NCI-H2107 (cell line): ENCODE results near the gene RAP1A.

Experiments used
- DNase-seq: peaks from one replicate; lab custom pipeline; 2025; lab: John Stamatoyannopoulos, UW

Gene RAP1A

GRCh38 chr1:111619635-111620440 lies at the start of gene RAP1A:
RAP1A (plus strand) TSS chr1:111619789; CDS start chr1:111691361, 71,572 bp downstream.
- peak; percentile 93 for DNase-seq

GRCh38 chr1:111569913-111570312 lies 49.7 kb upstream of the RAP1A start:
- no peak for DNase-seq

- no peak for DNase-seq
Measured at GRCh38 chr1:111570781-111571181, 48.8 kb upstream of the RAP1A start.

- no peak for DNase-seq
Measured at GRCh38 chr1:111571239-111571638, 48.4 kb upstream of the RAP1A start.

GRCh38 chr1:111571987-111572386 lies 47.6 kb upstream of the RAP1A start:
- no peak for DNase-seq

- no peak for DNase-seq
Measured at GRCh38 chr1:111576547-111576946, 43.0 kb upstream of the RAP1A start.

GRCh38 chr1:111577814-111578213 lies 41.8 kb upstream of the RAP1A start:
- DNase-seq, result no peak

- DNase-seq, result no peak
Measured at GRCh38 chr1:111581166-111581565, 38.4 kb upstream of the RAP1A start.

GRCh38 chr1:111582016-111582415 lies 37.6 kb upstream of the RAP1A start:
- no peak for DNase-seq

GRCh38 chr1:111582644-111583618 lies 36.7 kb upstream of the RAP1A start:
- no peak for DNase-seq

- no peak for DNase-seq
Measured at GRCh38 chr1:111585447-111586086, 34.0 kb upstream of the RAP1A start.

- no peak for DNase-seq
Measured at GRCh38 chr1:111586112-111586511, 33.5 kb upstream of the RAP1A start.

GRCh38 chr1:111587509-111588174 lies 31.9 kb upstream of the RAP1A start:
- DNase-seq, result no peak

- no peak for DNase-seq
Measured at GRCh38 chr1:111591937-111592336, 27.7 kb upstream of the RAP1A start.

- peak; percentile 11 for DNase-seq
Measured at GRCh38 chr1:111592389-111593361, 26.9 kb upstream of the RAP1A start.

- no peak for DNase-seq
Measured at GRCh38 chr1:111593403-111594305, 25.9 kb upstream of the RAP1A start.

GRCh38 chr1:111594306-111594693 lies 25.3 kb upstream of the RAP1A start:
- no peak for DNase-seq

- no peak for DNase-seq
Measured at GRCh38 chr1:111595807-111596206, 23.8 kb upstream of the RAP1A start.

GRCh38 chr1:111596499-111596898 lies 23.1 kb upstream of the RAP1A start:
- DNase-seq, result no peak

GRCh38 chr1:111597426-111597825 lies 22.2 kb upstream of the RAP1A start:
- DNase-seq, result no peak
